ENCODE results near the gene OR8G1. TPM values are rescaled to one million over a fixed set of nuclear protein-coding genes. Genes with fewer than 3 reads are reported as not detected.
"Not testable (repeated sequence)": the region's sequence is repeated elsewhere in the genome, so short reads cannot be mapped to it uniquely, and the experiment has no call there.

The OR8G1 gene
- total RNA-seq, 2 experiments from 2014 or later: not detected

GRCh38 chr11:124233376-124233775 lies 7.5 kb upstream of the OR8G1 start:
- ChIA-PET CTCF (no interaction called here), POLR2A (no interaction called here)
- H3K9me3 Mint-ChIP-seq: no peaks in the 10 kb centered on the region
- no peaks in the 10 kb centered on the region for H3K4me1 Mint-ChIP-seq (ENCODE audit: low read depth)
- H3K36me3 Mint-ChIP-seq (ENCODE audit: low read depth): no peaks in the 10 kb centered on the region
- DNase-seq: no peak
- no peaks in the 10 kb centered on the region for H3K27me3 Mint-ChIP-seq
- TF ChIP-seq CTCF (IDR thresholded peaks at IDR 0.05): no peak
- no peak overlapping the region for H3K27ac Mint-ChIP-seq
- intact Hi-C loops (cut with micrococcal nuclease): no loop called here
- no peak for ATAC-seq
- no peak overlapping the region for H3K4me3 Mint-ChIP-seq

- CTCF ChIA-PET: no interaction called here
- ATAC-seq (no peak), DNase-seq (no peak)
- POLR2A ChIA-PET: no interaction called here
- Mint-ChIP-seq H3K27ac (no peak overlapping the region), H3K4me3 (no peak overlapping the region), H3K36me3 (ENCODE audit: low read depth) (no peaks in the 10 kb centered on the region), H3K27me3 (no peaks in the 10 kb centered on the region), H3K4me1 (ENCODE audit: low read depth) (no peaks in the 10 kb centered on the region), H3K9me3 (no peaks in the 10 kb centered on the region)
- no peak for TF ChIP-seq CTCF (IDR thresholded peaks at IDR 0.05)
- intact Hi-C loops (cut with micrococcal nuclease): no loop called here
Measured at GRCh38 chr11:124238512-124238911, 2.4 kb upstream of the OR8G1 start.

- H3K4me3 Mint-ChIP-seq; H3K27ac Mint-ChIP-seq; H3K27me3 Mint-ChIP-seq; intact Hi-C loops (cut with micrococcal nuclease); ATAC-seq; H3K4me1 Mint-ChIP-seq (ENCODE audit: low read depth); POLR2A ChIA-PET; DNase-seq; CTCF ChIA-PET; H3K9me3 Mint-ChIP-seq; H3K36me3 Mint-ChIP-seq (ENCODE audit: low read depth): not testable (repeated sequence)
Measured at GRCh38 chr11:124249869-124250268, 9.0 kb downstream of the OR8G1 start.

GRCh38 chr11:124256076-124256475 lies 15.2 kb downstream of the OR8G1 start, which contains the start of gene OR8G5:
OR8G5 (plus strand) TSS chr11:124256376; CDS start chr11:124264932, 8,556 bp downstream.
- DNase-seq: no peak
- no peaks in the 10 kb centered on the region for H3K27me3 Mint-ChIP-seq
- no peak within 1 kb of the TSS for H3K27ac Mint-ChIP-seq
- ChIA-PET POLR2A (no interaction called here), CTCF (no interaction called here)
- TF ChIP-seq CTCF (IDR thresholded peaks at IDR 0.05): no peak
- intact Hi-C loops (cut with micrococcal nuclease): no loop called here
- ATAC-seq: no peak
- no peak within 1 kb of the TSS for H3K4me3 Mint-ChIP-seq
- H3K4me1 Mint-ChIP-seq (ENCODE audit: low read depth): no peaks in the 10 kb centered on the region
- no peaks in the 10 kb centered on the region for H3K9me3 Mint-ChIP-seq
- H3K36me3 Mint-ChIP-seq (ENCODE audit: low read depth): no peaks in the 10 kb centered on the region

GRCh38 chr11:124265041-124265440 lies 24.1 kb downstream of the OR8G1 start:
- intact Hi-C loops (cut with micrococcal nuclease); H3K4me1 Mint-ChIP-seq (ENCODE audit: low read depth); CTCF ChIA-PET: not testable (repeated sequence)

GRCh38 chr11:124270886-124271285 lies 30.0 kb downstream of the OR8G1 start:
- DNase-seq; POLR2A ChIA-PET; H3K36me3 Mint-ChIP-seq (ENCODE audit: low read depth); H3K27ac Mint-ChIP-seq; CTCF ChIA-PET; H3K9me3 Mint-ChIP-seq; H3K4me1 Mint-ChIP-seq (ENCODE audit: low read depth); H3K4me3 Mint-ChIP-seq; H3K27me3 Mint-ChIP-seq; ATAC-seq; intact Hi-C loops (cut with micrococcal nuclease): not testable (repeated sequence)

More at GRCh38 chr11:124265041-124265440, 24.1 kb downstream of the OR8G1 start:
- H3K36me3 Mint-ChIP-seq (ENCODE audit: low read depth); POLR2A ChIA-PET; H3K9me3 Mint-ChIP-seq; DNase-seq; H3K27ac Mint-ChIP-seq; H3K27me3 Mint-ChIP-seq; H3K4me3 Mint-ChIP-seq; ATAC-seq: not testable (repeated sequence)

GRCh38 chr11:124274000-124274399 lies 33.1 kb downstream of the OR8G1 start:
- intact Hi-C loops (cut with micrococcal nuclease): no loop called here
- ChIA-PET POLR2A (no interaction called here), CTCF (no interaction called here)

More at GRCh38 chr11:124274000-124274399, 33.1 kb downstream of the OR8G1 start:
- no peak for TF ChIP-seq CTCF (IDR thresholded peaks at IDR 0.05)
- Mint-ChIP-seq H3K27me3 (peaks cover 2% of the 10 kb centered on the region), H3K27ac (no peak overlapping the region), H3K36me3 (ENCODE audit: low read depth) (no peaks in the 10 kb centered on the region), H3K4me1 (ENCODE audit: low read depth) (peaks cover 6% of the 10 kb centered on the region), H3K9me3 (no peaks in the 10 kb centered on the region), H3K4me3 (no peak overlapping the region)
- DNase-seq: no peak
- no peak for ATAC-seq

Data from activated CD8-positive, alpha-beta T cell treated with anti-CD3 and anti-CD28 coated beads for 36 hours (primary cell).